SU-DHL-6 (cell line): ENCODE results near the gene HDAC3.

Experiments used
- H2AFZ ChIP-seq: fragments of 200-600 bp; sonication (generic); 2 replicates; pipeline ENCODE4 v1.6.1; 2014; ENCODE audit warnings: low read depth, mild to moderate bottlenecking, moderate library complexity, mixed read lengths, antibody characterized with exemption, low read length; ENCODE audit not compliant: severe bottlenecking
- H3F3A ChIP-seq: fragments of 200-600 bp; shearing (Covaris generic); 2 replicates; pipeline ENCODE4 v1.6.0; 2016; ENCODE audit warnings: antibody characterized with exemption, mild to moderate bottlenecking; ENCODE audit not compliant: insufficient read depth
- H3K27ac ChIP-seq: fragments of 200-600 bp; sonication (generic); 2 replicates; pipeline ENCODE4 v1.5.1; 2016; ENCODE audit warnings: low read depth, mild to moderate bottlenecking, low read length, moderate library complexity, mixed read lengths
- H3K27me3 ChIP-seq: fragments of 200-600 bp; sonication (generic), shearing (Covaris generic); 2 replicates; pipeline ENCODE4 v1.6.0; 2014; ENCODE audit warnings: mild to moderate bottlenecking, low read length
- H3K36me3 ChIP-seq: fragments of 200-600 bp; sonication (generic); 2 replicates; pipeline ENCODE4 v1.6.1; 2014; ENCODE audit warnings: mild to moderate bottlenecking, low read length, mixed read lengths
- H3K4me2 ChIP-seq: fragments of 300-600, 200-600 bp; shearing (Covaris generic), sonication (generic); 2 replicates; pipeline ENCODE4 v1.6.0; 2014; ENCODE audit warnings: low read length, low read depth, mild to moderate bottlenecking; ENCODE audit not compliant: poor library complexity, severe bottlenecking
- H3K4me3 ChIP-seq: fragments of 200-600 bp; sonication (generic); 2 replicates; pipeline ENCODE4 v1.5.1; 2014; ENCODE audit warnings: antibody characterized with exemption, low read length, mild to moderate bottlenecking, mixed read lengths; ENCODE audit not compliant: insufficient read depth, poor library complexity, severe bottlenecking
- H3K79me2 ChIP-seq: fragments of 200-600 bp; sonication (generic); 2 replicates; pipeline ENCODE4 v1.6.1; 2014; ENCODE audit warnings: mild to moderate bottlenecking, low read length, moderate library complexity; ENCODE audit not compliant: insufficient read depth
- H3K9ac ChIP-seq: fragments of 200-600 bp; sonication (generic); 2 replicates; pipeline ENCODE4 v1.7.0; 2014; ENCODE audit warnings: mild to moderate bottlenecking, low read length
- H3K9me2 ChIP-seq: fragments of 200-600 bp; sonication (generic); replicated peaks from 2 replicates; pipeline ENCODE4 v1.6.1; 2014; ENCODE audit warnings: low read length; ENCODE audit not compliant: insufficient read depth
- H3K9me3 ChIP-seq: fragments of 200-600 bp; sonication (generic); 2 replicates; pipeline ENCODE4 v1.6.1; 2014; ENCODE audit warnings: low read length, mixed read lengths; ENCODE audit not compliant: insufficient read depth
- H4K20me1 ChIP-seq: fragments of 200-600 bp; sonication (generic); 2 replicates; pipeline ENCODE4 v1.6.1; 2014; ENCODE audit warnings: low read depth, mild to moderate bottlenecking, antibody characterized with exemption, low read length, moderate library complexity, mixed read lengths
- CTCF ChIP-seq: fragments of 200-600 bp; sonication (generic); IDR thresholded peaks from one replicate; pipeline ENCODE4 v1.5.1; 2017; ENCODE audit warnings: antibody characterized with exemption, mild to moderate bottlenecking, low read length, moderate library complexity; ENCODE audit not compliant: insufficient read depth, poor library complexity, severe bottlenecking
- EZH2phosphoT487 ChIP-seq: fragments of 200-600 bp; sonication (generic), shearing (Covaris generic); conservative IDR thresholded peaks from 2 replicates; pipeline ENCODE4 v1.6.1; 2018; ENCODE audit warnings: mild to moderate bottlenecking, antibody characterized with exemption, low read length, moderate library complexity, mixed read lengths

Gene HDAC3

GRCh38 chr5:141596867-141597266 is 39.8 kb downstream of the HDAC3 start:
- Histone ChIP-seq H3K4me2 (no peak overlapping the region), H2AFZ (no peak overlapping the region)

GRCh38 chr5:141590127-141590526 is 46.5 kb downstream of the HDAC3 start:
- Histone ChIP-seq H3K79me2 (peaks cover 55% of the 10 kb centered on the region), H3K9me3 (no peaks in the 10 kb centered on the region), H3K27ac (no peak overlapping the region)

More at GRCh38 chr5:141596867-141597266, 39.8 kb downstream of the HDAC3 start:
- TF ChIP-seq CTCF (no peak), EZH2phosphoT487 (no peak)
- no peaks in the 10 kb centered on the region for H3K36me3 ChIP-seq
- H3K9ac ChIP-seq, result no peak overlapping the region
- no peaks in the 10 kb centered on the region for H3K9me3 ChIP-seq
- no peak overlapping the region for H3K4me3 ChIP-seq
- H3K79me2 ChIP-seq, result peaks cover 66% of the 10 kb centered on the region
- no peak overlapping the region for H3K27ac ChIP-seq
- H3K9me2 ChIP-seq, result no peaks in the 10 kb centered on the region
- H3F3A ChIP-seq, result peaks cover 19% of the 10 kb centered on the region
- peaks cover 5% of the 10 kb centered on the region; the same call in 1 of the 2 replicates for H4K20me1 ChIP-seq
- no peaks in the 10 kb centered on the region for H3K27me3 ChIP-seq

GRCh38 chr5:141586246-141586645 is 50.4 kb downstream of the HDAC3 start:
- H3K9me3 ChIP-seq, result no peaks in the 10 kb centered on the region
- H3K79me2 ChIP-seq, result peaks cover 36% of the 10 kb centered on the region
- TF ChIP-seq EZH2phosphoT487, result no peak
- no peak for TF ChIP-seq CTCF
- no peaks in the 10 kb centered on the region for H3F3A ChIP-seq
- H2AFZ ChIP-seq, result no peak overlapping the region
- H3K36me3 ChIP-seq, result peaks cover 22% of the 10 kb centered on the region
- no peaks in the 10 kb centered on the region for H4K20me1 ChIP-seq
- H3K9ac ChIP-seq, result no peak overlapping the region
- H3K9me2 ChIP-seq, result no peaks in the 10 kb centered on the region
- H3K27me3 ChIP-seq, result no peaks in the 10 kb centered on the region
- H3K4me3 ChIP-seq, result no peak overlapping the region
- no peak overlapping the region for H3K27ac ChIP-seq
- no peak overlapping the region for H3K4me2 ChIP-seq

More at GRCh38 chr5:141590127-141590526, 46.5 kb downstream of the HDAC3 start:
- Histone ChIP-seq H2AFZ (no peak overlapping the region), H4K20me1 (no peaks in the 10 kb centered on the region), H3K9me2 (no peaks in the 10 kb centered on the region), H3K9ac (no peak overlapping the region), H3K36me3 (peaks cover 4% of the 10 kb centered on the region; the same call in 1 of the 2 replicates), H3F3A (peaks cover 11% of the 10 kb centered on the region), H3K27me3 (no peaks in the 10 kb centered on the region), H3K4me3 (no peak overlapping the region), H3K4me2 (no peak overlapping the region)
- no peak for TF ChIP-seq EZH2phosphoT487
- TF ChIP-seq CTCF, result no peak

GRCh38 chr5:141585594-141585993 is 51.1 kb downstream of the HDAC3 start:
- no peak overlapping the region for H3K27ac ChIP-seq
- H3K9me2 ChIP-seq, result no peaks in the 10 kb centered on the region
- no peak for TF ChIP-seq CTCF
- TF ChIP-seq EZH2phosphoT487, result no peak
- no peak overlapping the region for H3K4me2 ChIP-seq
- H3K9ac ChIP-seq, result no peak overlapping the region
- H3K9me3 ChIP-seq, result no peaks in the 10 kb centered on the region
- H3K36me3 ChIP-seq, result peaks cover 28% of the 10 kb centered on the region
- H4K20me1 ChIP-seq, result no peaks in the 10 kb centered on the region
- H3K4me3 ChIP-seq, result no peak overlapping the region
- no peak overlapping the region for H2AFZ ChIP-seq
- no peaks in the 10 kb centered on the region for H3K27me3 ChIP-seq
- no peaks in the 10 kb centered on the region for H3F3A ChIP-seq
- H3K79me2 ChIP-seq, result peaks cover 30% of the 10 kb centered on the region
